HCT116 (cell line): ENCODE results near the gene ICAM4.

Experiments used
- EZH2 ChIP-seq: fragments of 200-600 bp; sonication (generic); IDR thresholded peaks from 2 replicates; pipeline ENCODE4 v1.6.1; 2017; ENCODE audit warnings: antibody characterized with exemption, mixed run types
- MAX ChIP-seq: IDR thresholded peaks from 2 replicates; pipeline ENCODE4 v1.6.1; 2012
- POLR2A ChIP-seq: IDR thresholded peaks from 2 replicates; pipeline ENCODE4 v1.7.0; 2011; ENCODE audit warnings: borderline replicate concordance; ENCODE audit not compliant: insufficient read depth, insufficient read length; ENCODE audit errors: extremely low read depth
- POLR2AphosphoS5 ChIP-seq: IDR thresholded peaks from 2 replicates; pipeline ENCODE4 v1.6.1; 2011; ENCODE audit warnings: mild to moderate bottlenecking, low read depth, low read length, moderate library complexity
- REST ChIP-seq: IDR thresholded peaks from 2 replicates; pipeline ENCODE4 v1.6.1; 2012; ENCODE audit warnings: low read depth
- SIN3A ChIP-seq: IDR thresholded peaks from 2 replicates; pipeline ENCODE4 v1.6.1; 2012; ENCODE audit warnings: low read depth
- ZBTB33 ChIP-seq: IDR thresholded peaks from 2 replicates; pipeline ENCODE4 v1.6.1; 2011; ENCODE audit warnings: mild to moderate bottlenecking, low read length, moderate library complexity; ENCODE audit not compliant: insufficient replicate concordance; ENCODE audit errors: extremely low read depth
- ZNF274 ChIP-seq: fragments of 200-500 bp; sonication (Bioruptor generic); IDR thresholded peaks from 2 replicates; pipeline ENCODE4 v1.6.1; 2014; ENCODE audit warnings: mild to moderate bottlenecking, low read depth, low read length, inconsistent platforms
- TF ChIP-seq, protein P1 (sequence below), 3 experiments: fragments of 200-600 bp in 1 of 3; sonication (generic) in 1 of 3; IDR thresholded peaks in 2 of 3; conservative IDR thresholded peaks in 1 of 3; 2 replicates each; pipeline ENCODE4 v1.5.1; 2012 to 2017; ENCODE audit warnings: low read depth in 2 of 3, low read length in 2 of 3, antibody characterized with exemption in 1 of 3, borderline replicate concordance in 1 of 3, control low read depth in 1 of 3, mild to moderate bottlenecking in 1 of 3, mixed read lengths in 1 of 3, mixed run types in 1 of 3, moderate library complexity in 1 of 3; ENCODE audit not compliant: insufficient read depth in 1 of 3
- TF ChIP-seq, protein P2 (sequence below): IDR thresholded peaks from 2 replicates; pipeline ENCODE4 v1.6.1; 2012

DNA sequence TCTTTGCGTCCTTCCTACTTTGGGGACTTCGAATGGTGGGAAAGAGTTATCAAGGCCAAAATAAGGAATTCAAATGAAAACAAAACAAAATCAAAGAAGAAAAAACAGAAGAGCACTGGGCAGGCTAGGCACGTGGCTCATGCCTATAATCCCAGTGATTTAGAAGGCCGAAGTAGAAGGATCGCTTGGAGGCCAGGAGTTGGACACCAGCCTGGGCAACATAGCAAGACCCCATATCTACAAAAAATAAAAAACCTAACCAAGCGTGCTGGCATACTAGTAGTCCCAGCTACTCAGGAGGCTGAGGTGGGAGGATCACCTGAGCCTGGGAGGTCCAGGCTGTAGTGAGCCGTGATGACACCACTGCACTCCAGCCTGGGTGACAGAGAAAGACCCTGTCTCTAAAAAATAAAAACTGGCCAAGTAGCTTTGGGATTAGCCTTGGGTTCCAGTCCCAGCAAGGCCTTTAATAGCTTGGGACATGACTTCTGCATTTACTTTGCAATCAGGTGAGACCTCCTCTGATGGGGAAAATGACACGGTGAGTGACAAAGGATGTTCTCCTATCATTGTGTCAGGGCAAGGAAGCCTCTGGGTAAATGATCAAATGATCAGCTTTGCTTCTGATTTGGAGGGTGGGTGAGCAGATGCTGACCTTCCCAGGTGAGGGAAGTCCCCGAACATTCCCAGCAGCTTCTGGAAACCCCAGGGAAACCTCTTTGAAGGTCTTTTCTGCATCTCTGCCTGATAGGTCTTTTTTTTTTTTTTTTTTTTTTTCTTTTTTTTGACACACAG is 8.8 kb upstream of the ICAM4 start:
- TF ChIP-seq POLR2A, result no peak
- TF ChIP-seq REST, result no peak
- TF ChIP-seq, protein P1, sequence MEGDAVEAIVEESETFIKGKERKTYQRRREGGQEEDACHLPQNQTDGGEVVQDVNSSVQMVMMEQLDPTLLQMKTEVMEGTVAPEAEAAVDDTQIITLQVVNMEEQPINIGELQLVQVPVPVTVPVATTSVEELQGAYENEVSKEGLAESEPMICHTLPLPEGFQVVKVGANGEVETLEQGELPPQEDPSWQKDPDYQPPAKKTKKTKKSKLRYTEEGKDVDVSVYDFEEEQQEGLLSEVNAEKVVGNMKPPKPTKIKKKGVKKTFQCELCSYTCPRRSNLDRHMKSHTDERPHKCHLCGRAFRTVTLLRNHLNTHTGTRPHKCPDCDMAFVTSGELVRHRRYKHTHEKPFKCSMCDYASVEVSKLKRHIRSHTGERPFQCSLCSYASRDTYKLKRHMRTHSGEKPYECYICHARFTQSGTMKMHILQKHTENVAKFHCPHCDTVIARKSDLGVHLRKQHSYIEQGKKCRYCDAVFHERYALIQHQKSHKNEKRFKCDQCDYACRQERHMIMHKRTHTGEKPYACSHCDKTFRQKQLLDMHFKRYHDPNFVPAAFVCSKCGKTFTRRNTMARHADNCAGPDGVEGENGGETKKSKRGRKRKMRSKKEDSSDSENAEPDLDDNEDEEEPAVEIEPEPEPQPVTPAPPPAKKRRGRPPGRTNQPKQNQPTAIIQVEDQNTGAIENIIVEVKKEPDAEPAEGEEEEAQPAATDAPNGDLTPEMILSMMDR (IDR thresholded peaks at IDR 0.05 in 2 of 3, conservative IDR thresholded peaks at IDR 0.05 in 1 of 3; ENCODE audit: borderline replicate concordance in 1 of 3, insufficient read depth in 1 of 3, low read depth in 2 of 3, low read length in 2 of 3), result no peak
- TF ChIP-seq, protein P2, sequence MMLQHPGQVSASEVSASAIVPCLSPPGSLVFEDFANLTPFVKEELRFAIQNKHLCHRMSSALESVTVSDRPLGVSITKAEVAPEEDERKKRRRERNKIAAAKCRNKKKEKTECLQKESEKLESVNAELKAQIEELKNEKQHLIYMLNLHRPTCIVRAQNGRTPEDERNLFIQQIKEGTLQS, result no peak
- TF ChIP-seq SIN3A, result no peak
- no peak for TF ChIP-seq POLR2AphosphoS5
- TF ChIP-seq ZBTB33, result no peak
- TF ChIP-seq EZH2, result no peak
- no peak for TF ChIP-seq MAX
- TF ChIP-seq ZNF274, result no peak
